Mucosa of rectum (tissue), 2 donors: ENCODE results near the gene RBM4.

Experiments used
- H3K27ac ChIP-seq, 2 donors: one replicate each; pipeline ENCODE4 v1.7.0; 2013; ENCODE audit warnings: inconsistent platforms in 2 of 2, low read depth in 2 of 2, low read length in 2 of 2
- H3K27me3 ChIP-seq, 2 donors: one replicate each; pipeline ENCODE4 v1.7.0; 2013; ENCODE audit warnings: low read length in 2 of 2; ENCODE audit not compliant: control insufficient read depth in 2 of 2, insufficient read depth in 2 of 2
- H3K36me3 ChIP-seq, 2 donors: one replicate each; pipeline ENCODE4 v1.7.0; 2013; ENCODE audit warnings: low read length in 2 of 2; ENCODE audit not compliant: control insufficient read depth in 2 of 2, insufficient read depth in 2 of 2
- H3K4me1 ChIP-seq, 2 donors: one replicate each; pipeline ENCODE4 v1.7.0; 2013; ENCODE audit warnings: low read length in 2 of 2, mild to moderate bottlenecking in 1 of 2; ENCODE audit not compliant: control insufficient read depth in 2 of 2, insufficient read depth in 2 of 2
- H3K4me3 ChIP-seq, 2 donors: one replicate each; pipeline ENCODE4 v1.7.0; 2013; ENCODE audit warnings: low read length in 2 of 2
- H3K9ac ChIP-seq, 2 donors: one replicate each; pipeline ENCODE4 v1.7.0; 2013; ENCODE audit warnings: low read length in 2 of 2, low read depth in 1 of 2, mild to moderate bottlenecking in 1 of 2
- H3K9me3 ChIP-seq, 2 donors: one replicate each; pipeline ENCODE4 v1.7.0; 2013; ENCODE audit warnings: low read length in 2 of 2; ENCODE audit not compliant: control insufficient read depth in 2 of 2
- donor health status: healthy.
- donor health status: Normal muscosa, but diverticular disease.

Gene RBM4

DNA sequence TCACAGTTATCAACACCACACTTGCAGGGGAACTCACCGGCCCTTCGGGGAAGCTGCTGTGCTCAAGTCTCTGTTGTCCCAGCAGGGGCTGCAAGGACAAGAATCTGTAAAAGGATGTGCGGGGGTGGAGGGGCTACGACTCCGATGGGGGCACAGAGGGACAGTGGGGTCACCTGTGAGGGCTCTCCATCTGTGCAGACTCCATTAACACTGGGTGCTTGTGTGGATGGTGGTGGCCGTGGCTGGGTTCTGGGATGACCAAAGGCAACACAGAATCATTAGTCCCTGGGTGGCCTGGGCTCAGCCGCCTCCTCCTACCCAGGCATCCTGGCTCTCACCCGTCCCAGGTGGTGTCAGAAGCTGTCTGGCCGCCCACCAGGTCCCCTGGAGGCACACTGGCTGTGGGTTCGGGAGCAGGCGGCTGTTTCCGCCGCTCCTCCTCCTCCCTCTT is 49.4 kb downstream of the RBM4 start:
- no peaks in the 10 kb centered on the region for H3K4me1 ChIP-seq
- H3K36me3 ChIP-seq, result no peaks in the 10 kb centered on the region
- H3K9ac ChIP-seq, result no peak overlapping the region
- no peaks in the 10 kb centered on the region for H3K27me3 ChIP-seq
- no peak overlapping the region for H3K27ac ChIP-seq
- no peak overlapping the region for H3K4me3 ChIP-seq
- no peaks in the 10 kb centered on the region for H3K9me3 ChIP-seq

DNA sequence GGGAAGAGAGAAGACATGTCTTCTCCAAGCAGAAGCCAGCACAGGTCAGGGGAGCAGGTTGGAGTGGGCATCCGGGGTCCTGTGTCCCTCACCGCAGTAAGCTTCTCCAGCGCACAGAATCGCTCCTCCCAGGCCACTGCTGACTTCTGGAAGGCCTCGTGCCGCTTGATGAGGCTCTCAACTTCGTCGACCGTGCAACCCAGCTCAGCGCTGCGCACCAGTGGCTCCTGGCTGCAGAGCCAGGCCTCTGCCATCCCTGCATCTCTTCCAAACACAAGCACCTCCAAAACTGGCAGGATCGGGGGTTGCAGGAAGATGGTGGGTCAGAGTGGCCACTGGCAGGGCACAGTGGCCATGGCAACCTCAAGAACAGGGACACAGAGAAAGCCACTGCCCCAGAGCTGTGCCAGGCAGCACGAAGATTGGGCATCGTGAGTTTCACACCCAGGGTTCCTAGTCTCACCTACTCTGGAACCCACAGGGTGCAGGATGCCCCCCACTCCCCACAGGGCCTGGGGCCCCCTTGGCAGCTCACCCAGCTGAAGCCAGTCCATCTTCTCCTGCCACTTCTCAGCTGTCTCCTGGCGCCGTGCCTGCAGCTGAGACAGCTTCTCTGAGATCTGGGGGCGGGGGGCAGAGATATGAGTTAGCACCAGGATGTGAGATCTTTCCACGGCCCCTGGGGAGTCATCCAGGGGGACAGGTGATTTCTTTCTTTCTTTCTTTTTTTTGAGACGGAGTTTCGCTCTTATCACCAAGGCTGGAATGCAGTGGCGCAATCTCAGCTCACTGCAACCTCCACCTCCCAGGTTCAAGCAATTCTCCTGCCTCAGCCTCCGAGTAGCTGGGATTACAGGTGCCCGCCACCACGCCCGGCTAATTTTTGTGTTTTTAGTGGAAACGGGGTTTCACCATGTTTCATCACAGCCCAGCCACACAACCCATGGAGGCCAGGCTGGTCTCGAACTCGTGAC is 50.3 kb downstream of the RBM4 start:
- no peaks in the 10 kb centered on the region for H3K27me3 ChIP-seq
- H3K9ac ChIP-seq, result no peak overlapping the region
- no peak overlapping the region for H3K4me3 ChIP-seq
- H3K36me3 ChIP-seq, result no peaks in the 10 kb centered on the region
- H3K9me3 ChIP-seq, result no peaks in the 10 kb centered on the region
- no peaks in the 10 kb centered on the region for H3K4me1 ChIP-seq
- H3K27ac ChIP-seq, result no peak overlapping the region

DNA sequence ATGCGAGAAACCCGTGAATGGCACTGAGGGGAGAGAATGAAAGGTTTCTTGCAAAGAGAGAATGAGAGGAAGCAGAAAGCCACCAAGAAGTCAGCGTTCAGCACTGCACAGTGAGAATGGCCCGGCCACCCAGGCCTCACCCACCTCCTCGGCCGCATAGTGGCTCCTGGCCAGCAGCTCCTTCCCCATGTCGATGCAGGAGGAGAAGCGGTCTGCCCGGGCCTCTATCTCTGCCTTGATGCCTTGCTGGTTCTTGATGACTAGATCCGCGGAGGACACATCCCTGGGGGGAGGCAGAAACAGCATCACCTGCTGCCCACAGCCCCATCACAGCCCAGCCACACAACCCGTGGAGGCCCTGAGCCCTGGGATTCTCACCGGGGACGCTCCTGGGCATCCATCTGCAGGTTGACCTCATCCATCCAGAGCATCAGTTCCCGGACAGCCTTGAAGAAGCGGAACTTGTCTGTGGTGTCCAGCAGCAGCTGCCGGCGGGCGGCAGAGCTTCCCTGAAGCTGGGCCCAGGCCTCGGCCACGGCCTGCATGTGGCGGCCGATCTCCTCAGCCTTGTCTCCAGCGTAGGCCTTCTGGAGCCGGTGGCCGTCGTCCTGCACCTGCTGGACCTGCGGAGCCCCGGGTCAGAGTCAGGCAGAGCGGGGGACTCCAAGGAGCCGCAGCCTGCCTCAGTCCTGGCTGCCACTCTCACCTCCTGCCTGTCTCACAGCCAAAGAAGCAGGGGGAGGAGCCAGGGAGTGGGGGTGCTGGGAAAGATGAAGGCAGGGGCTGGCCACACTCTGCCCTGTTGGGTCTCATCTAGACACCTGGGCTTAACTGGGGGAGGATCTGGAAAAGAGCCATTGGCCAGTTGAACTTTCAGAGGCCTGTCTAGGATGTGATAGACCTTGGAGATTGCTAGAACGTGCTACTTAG is 51.4 kb downstream of the RBM4 start:
- Histone ChIP-seq H3K27me3 (no peaks in the 10 kb centered on the region), H3K9me3 (no peaks in the 10 kb centered on the region), H3K27ac (no peak overlapping the region), H3K9ac (no peak overlapping the region), H3K36me3 (no peaks in the 10 kb centered on the region), H3K4me3 (no peak overlapping the region), H3K4me1 (peaks cover 0 to 2% of the 10 kb centered on the region in 2 donors)

DNA sequence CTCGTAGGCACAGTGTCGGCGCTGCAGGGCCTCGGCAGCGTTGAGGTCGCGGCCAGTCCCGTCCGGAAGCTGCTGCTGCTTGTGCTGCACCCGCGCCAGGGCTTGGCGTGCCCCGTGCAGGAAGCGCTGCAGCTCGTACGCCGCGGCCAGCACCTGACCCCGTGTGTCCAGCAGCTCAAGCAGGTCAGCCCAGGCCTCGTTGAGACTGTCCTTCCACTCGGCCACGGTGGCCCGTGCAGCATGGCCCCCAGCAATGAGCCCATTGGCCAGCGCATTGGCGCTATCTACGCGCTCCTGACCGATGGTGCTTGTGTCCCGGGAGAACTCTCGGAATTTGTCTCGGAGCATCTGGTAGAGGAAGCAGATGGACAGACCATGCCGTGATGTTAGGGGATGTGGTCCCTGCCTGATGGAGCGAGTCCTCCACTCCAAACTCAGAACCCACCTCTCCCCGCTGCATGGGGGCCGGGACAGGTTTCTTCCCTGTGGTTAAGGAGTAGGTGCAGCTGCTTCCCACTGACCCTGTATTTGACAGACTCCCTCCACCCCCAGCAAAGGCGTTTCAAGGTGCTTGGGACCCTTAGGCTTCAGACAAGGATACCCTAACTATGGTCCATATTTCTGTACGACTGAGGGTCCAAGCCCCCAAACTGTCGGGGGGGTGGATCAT is 52.9 kb downstream of the RBM4 start:
- Histone ChIP-seq H3K27me3 (no peaks in the 10 kb centered on the region), H3K4me3 (no peak overlapping the region), H3K36me3 (no peaks in the 10 kb centered on the region), H3K27ac (no peak overlapping the region), H3K9ac (no peak overlapping the region), H3K4me1 (peaks cover 0 to 3% of the 10 kb centered on the region in 2 donors), H3K9me3 (no peaks in the 10 kb centered on the region)

DNA sequence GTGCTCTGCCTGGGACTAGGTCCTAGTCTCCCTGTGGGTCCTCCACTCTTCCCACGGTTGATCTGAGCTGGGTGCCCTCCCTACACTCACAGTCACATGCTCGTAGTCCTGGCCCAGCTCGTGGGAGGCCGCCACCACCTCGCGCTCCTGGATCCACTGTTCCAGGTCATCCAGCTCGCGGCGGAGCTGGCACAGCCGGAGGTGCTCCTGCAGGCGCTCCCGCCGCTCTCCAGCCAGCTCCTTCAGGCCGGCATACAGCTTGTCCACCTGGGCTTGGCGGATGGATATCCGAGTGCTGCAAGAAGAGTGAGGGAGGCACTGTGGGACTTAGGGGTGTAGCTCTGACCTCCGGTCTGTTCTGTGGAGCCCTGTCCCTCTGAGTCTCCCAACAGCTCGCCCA is 53.9 kb downstream of the RBM4 start:
- H3K4me3 ChIP-seq, result no peak overlapping the region
- no peaks in the 10 kb centered on the region for H3K9me3 ChIP-seq
- H3K36me3 ChIP-seq, result no peaks in the 10 kb centered on the region
- H3K4me1 ChIP-seq, result peaks cover 0 to 3% of the 10 kb centered on the region in 2 donors
- no peak overlapping the region for H3K9ac ChIP-seq
- no peaks in the 10 kb centered on the region for H3K27me3 ChIP-seq
- no peak overlapping the region for H3K27ac ChIP-seq

DNA sequence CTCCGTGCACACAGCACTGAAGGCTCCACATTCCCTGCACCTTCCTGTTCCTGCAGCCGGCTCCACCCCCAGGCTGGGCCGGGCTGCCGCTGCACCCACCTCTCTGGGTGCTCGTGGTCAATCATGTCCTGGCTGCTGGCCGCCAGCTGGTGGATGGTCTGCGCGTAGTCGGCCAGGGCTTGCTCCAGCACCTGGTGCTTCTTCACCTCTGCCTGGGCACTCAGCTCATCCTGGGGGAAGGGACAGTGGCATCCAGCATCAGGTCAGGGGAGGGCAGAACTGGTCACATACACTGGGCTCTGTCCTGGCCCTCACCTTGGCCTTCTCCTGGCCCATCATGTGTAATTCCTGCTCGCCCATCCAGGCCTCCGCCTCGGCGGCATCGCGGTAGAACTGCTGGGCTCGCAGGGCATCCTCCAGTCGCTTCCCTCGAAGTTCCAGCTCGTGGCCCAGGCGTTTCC is 54.4 kb downstream of the RBM4 start:
- Histone ChIP-seq H3K27ac (no peak overlapping the region), H3K9ac (no peak overlapping the region), H3K27me3 (no peaks in the 10 kb centered on the region), H3K9me3 (no peaks in the 10 kb centered on the region), H3K4me3 (no peak overlapping the region), H3K36me3 (no peaks in the 10 kb centered on the region), H3K4me1 (peaks cover 0 to 3% of the 10 kb centered on the region in 2 donors)

DNA sequence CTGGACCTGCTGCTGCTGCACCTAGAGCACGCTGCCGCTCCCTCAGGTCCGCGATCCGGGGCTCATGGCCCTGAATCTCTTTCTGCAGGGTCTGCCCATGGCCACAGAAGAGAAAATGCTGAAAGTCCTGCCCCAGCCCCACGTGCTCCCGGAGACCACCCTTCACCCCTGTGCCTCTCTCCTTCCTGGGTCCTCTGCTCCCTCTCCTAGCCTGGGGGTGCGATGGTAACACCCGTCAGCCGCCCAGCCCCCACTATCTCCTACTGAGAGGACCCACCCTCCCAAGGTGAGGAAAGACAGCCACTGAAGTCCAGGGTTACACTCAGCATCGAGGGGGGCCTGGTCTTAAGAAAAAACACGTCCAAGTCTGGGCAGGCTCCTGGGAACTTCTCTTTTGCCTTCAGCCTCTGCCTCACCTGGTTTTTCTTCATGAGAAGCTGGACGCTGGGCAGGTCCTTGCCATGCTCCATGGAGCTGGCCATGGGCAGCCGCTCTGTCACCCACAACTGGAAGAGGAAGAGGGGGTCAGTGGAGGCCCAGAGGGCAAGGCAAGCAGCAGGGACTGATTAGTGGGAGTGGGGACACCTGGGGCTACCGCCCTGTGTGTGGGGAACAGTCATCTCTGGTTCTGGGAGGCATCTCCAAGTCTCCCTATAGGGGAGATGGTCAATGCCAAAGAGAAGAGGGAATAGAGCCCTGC is 55.0 kb downstream of the RBM4 start:
- Histone ChIP-seq H3K9ac (no peak overlapping the region), H3K4me1 (peaks cover 0 to 3% of the 10 kb centered on the region in 2 donors), H3K4me3 (no peak overlapping the region), H3K36me3 (no peaks in the 10 kb centered on the region), H3K9me3 (no peaks in the 10 kb centered on the region), H3K27ac (no peak overlapping the region), H3K27me3 (no peaks in the 10 kb centered on the region)

DNA sequence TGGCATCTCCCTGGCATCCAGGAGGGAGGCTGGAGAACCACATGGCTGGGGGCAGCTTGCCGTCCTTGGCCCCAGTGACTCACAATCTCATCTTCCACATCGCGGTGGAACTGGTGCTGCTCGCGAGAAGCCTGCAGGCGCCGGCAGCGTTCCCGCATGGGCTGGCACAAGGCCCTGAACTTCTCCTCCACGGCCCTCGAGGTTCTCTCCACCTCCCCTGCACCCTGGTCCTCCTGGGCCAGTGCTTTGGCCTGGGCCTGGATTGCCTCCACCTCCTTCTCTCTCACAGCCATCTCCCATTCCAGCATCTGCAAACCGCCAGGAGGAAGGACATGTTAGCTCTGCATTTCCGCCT is 55.5 kb downstream of the RBM4 start:
- Histone ChIP-seq H3K27me3 (no peaks in the 10 kb centered on the region), H3K4me1 (peaks cover 0 to 3% of the 10 kb centered on the region in 2 donors), H3K9me3 (no peaks in the 10 kb centered on the region), H3K27ac (no peak overlapping the region), H3K36me3 (no peaks in the 10 kb centered on the region), H3K9ac (no peak overlapping the region), H3K4me3 (no peak overlapping the region)

DNA sequence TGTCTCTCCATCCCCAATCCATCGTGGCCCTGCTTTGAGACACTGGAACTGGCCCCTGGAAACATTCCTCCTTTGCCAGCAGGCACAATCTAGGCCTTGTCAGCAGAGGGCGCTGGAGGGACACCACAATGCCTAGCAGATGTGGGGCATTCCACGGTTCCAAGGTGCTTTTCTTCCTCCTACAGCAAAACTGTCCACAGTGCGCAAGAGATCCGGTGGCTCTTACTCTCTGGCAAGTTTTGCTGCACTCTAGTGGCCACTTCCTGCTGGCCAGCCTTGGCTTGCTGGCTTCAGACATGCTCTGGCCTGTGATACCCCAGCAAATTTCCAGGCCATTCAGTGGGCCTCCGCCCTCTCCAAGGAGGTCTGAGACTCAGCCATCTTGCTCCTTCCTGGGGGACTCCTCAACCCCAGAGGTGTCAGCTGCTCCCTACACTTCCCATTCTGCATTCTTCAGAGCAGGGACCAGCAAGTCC is 56.3 kb downstream of the RBM4 start:
- peak overlapping the region in 1 of 2 donors; percentile 7 for H3K9ac ChIP-seq
- H3K27ac ChIP-seq, result peak overlapping the region in 1 of 2 donors; percentile 18
- no peaks in the 10 kb centered on the region for H3K27me3 ChIP-seq
- H3K9me3 ChIP-seq, result no peaks in the 10 kb centered on the region
- H3K4me3 ChIP-seq, result no peak overlapping the region
- H3K4me1 ChIP-seq, result peaks cover 0 to 3% of the 10 kb centered on the region in 2 donors
- no peaks in the 10 kb centered on the region for H3K36me3 ChIP-seq
